SU-DHL-6 (cell line): ENCODE measurements around the gene HMGB2.

ENCODE experiments used
- H2AFZ ChIP-seq: fragments of 200-600 bp; sonication (generic); 2 replicates; pipeline ENCODE4 v1.6.1; 2014; ENCODE audit warnings: low read depth, mild to moderate bottlenecking, moderate library complexity, mixed read lengths, antibody characterized with exemption, low read length; ENCODE audit not compliant: severe bottlenecking
- H3F3A ChIP-seq: fragments of 200-600 bp; shearing (Covaris generic); 2 replicates; pipeline ENCODE4 v1.6.0; 2016; ENCODE audit warnings: antibody characterized with exemption, mild to moderate bottlenecking; ENCODE audit not compliant: insufficient read depth
- H3K27ac ChIP-seq: fragments of 200-600 bp; sonication (generic); 2 replicates; pipeline ENCODE4 v1.5.1; 2016; ENCODE audit warnings: low read depth, mild to moderate bottlenecking, low read length, moderate library complexity, mixed read lengths
- H3K27me3 ChIP-seq: fragments of 200-600 bp; sonication (generic), shearing (Covaris generic); 2 replicates; pipeline ENCODE4 v1.6.0; 2014; ENCODE audit warnings: mild to moderate bottlenecking, low read length
- H3K36me3 ChIP-seq: fragments of 200-600 bp; sonication (generic); 2 replicates; pipeline ENCODE4 v1.6.1; 2014; ENCODE audit warnings: mild to moderate bottlenecking, low read length, mixed read lengths
- H3K4me2 ChIP-seq: fragments of 300-600, 200-600 bp; shearing (Covaris generic), sonication (generic); 2 replicates; pipeline ENCODE4 v1.6.0; 2014; ENCODE audit warnings: low read length, low read depth, mild to moderate bottlenecking; ENCODE audit not compliant: poor library complexity, severe bottlenecking
- H3K4me3 ChIP-seq: fragments of 200-600 bp; sonication (generic); 2 replicates; pipeline ENCODE4 v1.5.1; 2014; ENCODE audit warnings: antibody characterized with exemption, low read length, mild to moderate bottlenecking, mixed read lengths; ENCODE audit not compliant: insufficient read depth, poor library complexity, severe bottlenecking
- H3K79me2 ChIP-seq: fragments of 200-600 bp; sonication (generic); 2 replicates; pipeline ENCODE4 v1.6.1; 2014; ENCODE audit warnings: mild to moderate bottlenecking, low read length, moderate library complexity; ENCODE audit not compliant: insufficient read depth
- H3K9ac ChIP-seq: fragments of 200-600 bp; sonication (generic); 2 replicates; pipeline ENCODE4 v1.7.0; 2014; ENCODE audit warnings: mild to moderate bottlenecking, low read length
- H3K9me2 ChIP-seq: fragments of 200-600 bp; sonication (generic); replicated peaks from 2 replicates; pipeline ENCODE4 v1.6.1; 2014; ENCODE audit warnings: low read length; ENCODE audit not compliant: insufficient read depth
- H3K9me3 ChIP-seq: fragments of 200-600 bp; sonication (generic); 2 replicates; pipeline ENCODE4 v1.6.1; 2014; ENCODE audit warnings: low read length, mixed read lengths; ENCODE audit not compliant: insufficient read depth
- H4K20me1 ChIP-seq: fragments of 200-600 bp; sonication (generic); 2 replicates; pipeline ENCODE4 v1.6.1; 2014; ENCODE audit warnings: low read depth, mild to moderate bottlenecking, antibody characterized with exemption, low read length, moderate library complexity, mixed read lengths
- CTCF ChIP-seq: fragments of 200-600 bp; sonication (generic); IDR thresholded peaks from one replicate; pipeline ENCODE4 v1.5.1; 2017; ENCODE audit warnings: antibody characterized with exemption, mild to moderate bottlenecking, low read length, moderate library complexity; ENCODE audit not compliant: insufficient read depth, poor library complexity, severe bottlenecking
- EZH2phosphoT487 ChIP-seq: fragments of 200-600 bp; sonication (generic), shearing (Covaris generic); conservative IDR thresholded peaks from 2 replicates; pipeline ENCODE4 v1.6.1; 2018; ENCODE audit warnings: mild to moderate bottlenecking, antibody characterized with exemption, low read length, moderate library complexity, mixed read lengths

The HMGB2 gene

GRCh38 chr4:173333658-173334084, 487 bp downstream of the HMGB2 start:
- Histone ChIP-seq H3K9me2 (no peaks in the 10 kb centered on the region), H3K36me3 (peaks cover 44% of the 10 kb centered on the region), H3K27me3 (no peaks in the 10 kb centered on the region), H3K79me2 (peaks cover 39% of the 10 kb centered on the region), H3K9ac (peak overlapping the region; percentile 100), H3K4me2 (peak overlapping the region; percentile 96), H4K20me1 (peaks cover 31% of the 10 kb centered on the region), H2AFZ (no peak overlapping the region), H3K27ac (peak overlapping the region; percentile 96), H3K9me3 (no peaks in the 10 kb centered on the region), H3F3A (peaks cover 60% of the 10 kb centered on the region), H3K4me3 (peak overlapping the region; percentile 100)
- TF ChIP-seq CTCF, result no peak
- TF ChIP-seq EZH2phosphoT487, result no peak

- no peak overlapping the region for H2AFZ ChIP-seq
- no peaks in the 10 kb centered on the region for H3K27me3 ChIP-seq
- H3K4me2 ChIP-seq, result peak overlapping the region; percentile 96
- peak overlapping the region; percentile 100 for H3K4me3 ChIP-seq
- H3K9me3 ChIP-seq, result no peaks in the 10 kb centered on the region
- H4K20me1 ChIP-seq, result peaks cover 31% of the 10 kb centered on the region
- no peaks in the 10 kb centered on the region for H3K9me2 ChIP-seq
- H3K79me2 ChIP-seq, result peaks cover 39% of the 10 kb centered on the region
- H3K9ac ChIP-seq, result peak overlapping the region; percentile 100
- H3K36me3 ChIP-seq, result peaks cover 49% of the 10 kb centered on the region
- H3F3A ChIP-seq, result peaks cover 65% of the 10 kb centered on the region
- TF ChIP-seq EZH2phosphoT487 (no peak), CTCF (no peak)
- H3K27ac ChIP-seq, result peak overlapping the region; percentile 96
Observed at GRCh38 chr4:173332963-173333657, 1.0 kb downstream of the HMGB2 start.

DNA sequence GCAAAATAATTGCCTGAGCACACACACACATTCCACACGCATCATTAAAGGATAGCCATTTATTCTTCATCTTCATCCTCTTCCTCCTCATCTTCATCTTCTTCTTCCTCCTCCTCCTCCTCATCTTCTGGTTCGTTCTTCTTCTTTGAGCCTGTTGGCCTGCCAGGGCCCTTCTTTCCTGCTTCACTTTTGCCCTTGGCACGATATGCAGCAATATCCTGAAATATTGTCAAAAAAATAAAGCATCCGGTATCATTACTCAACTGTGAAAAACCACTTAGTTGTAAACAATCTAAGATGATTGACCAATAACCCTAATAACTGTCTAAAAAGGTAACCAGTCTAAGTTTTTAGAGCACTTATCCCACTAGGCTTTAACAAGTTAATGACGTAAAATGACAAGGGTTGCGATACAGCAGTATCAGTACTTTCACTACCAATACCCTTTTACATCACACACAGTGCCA, 2.1 kb downstream of the HMGB2 start:
- Histone ChIP-seq H3F3A (peaks cover 75% of the 10 kb centered on the region), H2AFZ (no peak overlapping the region), H3K4me3 (peak overlapping the region; percentile 100), H3K4me2 (peak overlapping the region; percentile 96), H3K9me3 (no peaks in the 10 kb centered on the region), H3K79me2 (peaks cover 39% of the 10 kb centered on the region), H3K36me3 (peaks cover 56% of the 10 kb centered on the region), H3K9me2 (no peaks in the 10 kb centered on the region), H4K20me1 (peaks cover 31% of the 10 kb centered on the region), H3K9ac (peak overlapping the region; percentile 100), H3K27me3 (no peaks in the 10 kb centered on the region), H3K27ac (peak overlapping the region; percentile 96)
- TF ChIP-seq EZH2phosphoT487 (no peak), CTCF (no peak)
